Activated CD4-positive, alpha-beta memory T cell treated with anti-CD3 and anti-CD28 coated beads for 36 hours (primary cell): ENCODE data around the gene POGZ. TPM values are rescaled to one million over a fixed set of nuclear protein-coding genes. Genes with fewer than 3 reads are reported as not detected.

Experiments used
- CTCF ChIA-PET: fragments of 350-600 bp; sonication (Branson Sonifier 250); formaldehyde crosslinking; loops from one replicate; lab custom pipeline; 2021; ENCODE audit warnings: antibody characterized with exemption, inconsistent platforms; lab: Charles Lee
- POLR2A ChIA-PET: fragments of 350-600 bp; sonication (Branson Sonifier 250); formaldehyde crosslinking; loops from one replicate; lab custom pipeline; 2021; ENCODE audit warnings: antibody characterized with exemption; lab: Charles Lee
- DNase-seq: peaks from one replicate; pipeline ENCODE4 v3.0.0-alpha.2; 2020
- H3K27ac Mint-ChIP-seq: one replicate; pipeline ENCODE4 v1.8.0; 2021; ENCODE audit warnings: mixed read lengths
- H3K27me3 Mint-ChIP-seq: one replicate; pipeline ENCODE4 v1.8.0; 2021; ENCODE audit warnings: mixed read lengths
- H3K36me3 Mint-ChIP-seq: one replicate; pipeline ENCODE4 v1.8.0; 2021; ENCODE audit warnings: mixed read lengths
- H3K4me1 Mint-ChIP-seq: one replicate; pipeline ENCODE4 v1.8.0; 2021; ENCODE audit warnings: low read depth, mixed read lengths
- H3K4me3 Mint-ChIP-seq: one replicate; pipeline ENCODE4 v1.8.0; 2021; ENCODE audit warnings: mild to moderate bottlenecking, mixed read lengths
- H3K9me3 Mint-ChIP-seq: one replicate; pipeline ENCODE4 v1.8.0; 2021; ENCODE audit warnings: mixed read lengths
- intact Hi-C: fragments of 100-400 bp; cut with micrococcal nuclease; formaldehyde crosslinking; loops from one replicate; pipeline ENCODE4 v1.15.1; 2023
- total RNA-seq, 2 experiments: library from RNA; stranded (reverse); gene quantifications; one replicate each; pipeline ENCODE4 v1.2.3, GENCODE V29; 2021

Gene POGZ
- total RNA-seq, 2 experiments from 2014 or later, result 73.7 to 76.3 TPM

DNA sequence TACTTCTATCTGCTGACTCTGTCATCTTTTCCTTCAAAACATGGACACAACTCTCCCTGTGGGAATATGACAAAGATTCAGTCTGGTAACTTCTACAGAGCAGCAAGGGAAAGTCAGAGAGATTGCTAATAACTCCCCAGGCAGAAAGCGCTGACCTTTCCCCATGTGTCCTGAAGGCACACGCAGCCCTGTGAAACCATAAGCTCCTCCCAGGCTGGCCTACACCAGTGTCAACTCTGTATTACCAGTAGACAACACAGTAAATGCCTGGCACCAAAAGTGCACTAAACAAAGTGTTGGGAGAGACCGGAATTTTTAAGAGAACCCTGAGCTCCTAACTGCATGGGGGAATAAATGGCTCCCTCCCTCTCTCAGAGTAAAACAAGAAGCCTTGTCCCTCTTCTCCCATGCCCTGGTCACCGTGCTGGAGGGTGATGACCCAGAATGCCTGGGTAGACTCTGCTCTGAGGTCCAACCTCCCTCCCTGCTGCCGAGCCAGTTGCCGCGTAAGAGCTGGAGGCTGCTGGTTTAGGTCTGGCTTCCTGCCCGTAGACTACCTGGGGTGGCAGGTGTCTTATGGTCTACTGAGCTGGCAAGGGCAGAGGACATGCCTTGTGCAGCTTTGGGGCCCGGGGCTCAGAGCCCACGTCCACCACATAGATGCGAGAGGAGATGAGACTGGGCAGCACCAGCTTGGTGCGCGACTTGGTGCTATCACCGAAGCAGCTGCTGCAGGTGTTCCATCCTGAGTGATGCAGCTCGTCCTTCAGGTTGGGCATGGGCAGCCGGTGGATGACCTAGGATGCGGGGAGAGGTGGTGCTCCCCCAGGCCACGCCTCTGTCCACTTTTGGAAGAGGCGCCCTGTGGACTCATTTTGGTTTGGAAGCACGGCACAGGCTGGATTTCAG lies 90.6 kb downstream of the POGZ start:
- CTCF ChIA-PET, result interaction anchor here (1.0 to 2.0 kb wide), 2 partner anchors 28 kb away, joined by 3 to 4 read pairs; no protein-coding TSS in a partner anchor
- DNase-seq, result no peak
- Mint-ChIP-seq H3K9me3 (no peaks in the 10 kb centered on the region), H3K27ac (no peak overlapping the region), H3K36me3 (no peaks in the 10 kb centered on the region), H3K4me1 (no peaks in the 10 kb centered on the region), H3K27me3 (no peaks in the 10 kb centered on the region), H3K4me3 (no peak overlapping the region)
- POLR2A ChIA-PET, result interaction anchor here (0.8 kb wide), 1 partner anchor 28 kb away, joined by 5 read pairs; no protein-coding TSS in a partner anchor
- intact Hi-C loops, result no loop called here

- POLR2A ChIA-PET, result no interaction called here
- H3K27me3 Mint-ChIP-seq, result no peaks in the 10 kb centered on the region
- no peak overlapping the region for H3K27ac Mint-ChIP-seq
- H3K36me3 Mint-ChIP-seq, result peaks cover under 1% of the 10 kb centered on the region
- peaks cover 6% of the 10 kb centered on the region for H3K9me3 Mint-ChIP-seq
- no peak overlapping the region for H3K4me3 Mint-ChIP-seq
- no peaks in the 10 kb centered on the region for H3K4me1 Mint-ChIP-seq
- no peak for DNase-seq
- CTCF ChIA-PET, result interaction anchor here (2.0 kb wide), 1 partner anchor 28 kb away, joined by 4 read pairs; no protein-coding TSS in a partner anchor
- intact Hi-C loops, result no loop called here
Observed at GRCh38 chr1:151367658-151368392, 91.5 kb downstream of the POGZ start.

GRCh38 chr1:151364996-151365395 lies 94.3 kb downstream of the POGZ start:
- no peak for DNase-seq
- ChIA-PET POLR2A (no interaction called here), CTCF (interaction anchor here (0.6 kb wide), 1 partner anchor 191 kb away, joined by 3 read pairs; no protein-coding TSS in a partner anchor)
- Mint-ChIP-seq H3K27ac (no peak overlapping the region), H3K9me3 (peaks cover 17% of the 10 kb centered on the region), H3K27me3 (no peaks in the 10 kb centered on the region), H3K4me1 (no peaks in the 10 kb centered on the region), H3K36me3 (peaks cover 7% of the 10 kb centered on the region), H3K4me3 (no peak overlapping the region)
- intact Hi-C loops, result no loop called here

DNA sequence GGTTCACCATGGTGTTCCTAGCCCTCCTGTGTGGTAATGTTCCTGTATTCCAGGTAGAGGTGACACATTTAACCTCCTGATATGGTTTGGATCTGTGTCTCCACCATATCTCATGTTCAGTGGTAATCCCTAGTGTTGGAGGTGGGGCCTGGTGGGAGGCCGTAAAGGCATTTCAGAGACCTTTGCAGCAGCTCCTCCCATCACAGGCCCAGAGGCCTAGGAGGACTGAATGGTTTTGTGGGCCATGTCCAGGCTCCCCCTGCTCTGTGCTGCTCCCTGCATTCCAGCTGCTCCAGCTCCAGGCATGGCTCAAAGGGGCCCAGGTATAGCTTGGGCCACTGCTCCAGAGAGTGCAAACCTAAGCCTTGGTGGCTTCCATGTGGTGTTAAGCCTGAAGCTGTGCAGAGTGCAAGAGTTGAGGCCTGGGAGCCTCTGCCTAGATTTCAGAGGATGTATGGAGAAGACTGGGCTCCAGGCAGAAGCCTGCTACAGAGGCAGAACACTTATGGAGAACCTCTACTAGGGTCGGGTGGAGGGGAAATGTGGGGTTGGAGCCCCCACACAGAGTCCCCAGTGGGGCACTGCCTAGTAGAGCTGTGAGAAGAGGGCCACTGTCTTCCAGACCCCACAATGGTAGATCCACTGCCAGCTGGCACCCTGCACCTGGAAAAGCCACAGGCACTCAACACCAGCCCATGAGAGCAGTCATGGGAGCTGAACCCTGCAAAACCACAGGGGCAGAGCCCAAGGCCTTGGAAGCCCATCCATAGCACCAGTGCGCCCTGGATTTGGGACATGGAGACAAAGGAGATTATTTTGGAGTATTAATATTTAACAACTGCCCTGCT lies 96.8 kb downstream of the POGZ start:
- H3K36me3 Mint-ChIP-seq, result peaks cover 7% of the 10 kb centered on the region
- H3K27ac Mint-ChIP-seq, result no peak overlapping the region
- no peak for DNase-seq
- H3K4me3 Mint-ChIP-seq, result no peak overlapping the region
- ChIA-PET CTCF (no interaction called here), POLR2A (no interaction called here)
- intact Hi-C loops, result no loop called here
- H3K27me3 Mint-ChIP-seq, result no peaks in the 10 kb centered on the region
- H3K4me1 Mint-ChIP-seq, result no peaks in the 10 kb centered on the region
- H3K9me3 Mint-ChIP-seq, result peaks cover 17% of the 10 kb centered on the region

DNA sequence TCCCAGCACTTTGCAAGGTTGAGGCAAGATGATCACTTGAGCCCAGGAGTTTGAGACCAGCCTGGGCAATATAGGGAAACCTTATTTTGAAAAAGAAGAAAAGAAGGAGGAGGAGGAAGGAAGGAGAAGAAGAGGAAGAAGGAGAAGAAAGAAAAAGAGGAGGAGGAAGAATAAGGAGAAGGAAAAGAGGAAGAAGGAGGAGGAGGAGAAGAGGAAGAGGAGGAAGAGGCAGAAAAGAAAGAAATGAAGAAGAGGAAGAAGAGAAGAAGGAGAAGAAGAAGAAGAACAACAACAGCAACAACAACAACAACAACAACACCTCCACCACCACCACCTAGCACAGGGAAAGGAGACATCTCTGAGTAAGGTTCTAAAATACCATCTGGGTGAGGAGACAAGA lies 97.4 kb downstream of the POGZ start:
- Mint-ChIP-seq H3K27ac (no peak overlapping the region), H3K4me1 (no peaks in the 10 kb centered on the region), H3K36me3 (peaks cover 7% of the 10 kb centered on the region), H3K4me3 (no peak overlapping the region), H3K9me3 (peaks cover 17% of the 10 kb centered on the region), H3K27me3 (no peaks in the 10 kb centered on the region)
- CTCF ChIA-PET, result no interaction called here
- POLR2A ChIA-PET, result no interaction called here
- DNase-seq, result no peak
- intact Hi-C loops, result no loop called here

DNA sequence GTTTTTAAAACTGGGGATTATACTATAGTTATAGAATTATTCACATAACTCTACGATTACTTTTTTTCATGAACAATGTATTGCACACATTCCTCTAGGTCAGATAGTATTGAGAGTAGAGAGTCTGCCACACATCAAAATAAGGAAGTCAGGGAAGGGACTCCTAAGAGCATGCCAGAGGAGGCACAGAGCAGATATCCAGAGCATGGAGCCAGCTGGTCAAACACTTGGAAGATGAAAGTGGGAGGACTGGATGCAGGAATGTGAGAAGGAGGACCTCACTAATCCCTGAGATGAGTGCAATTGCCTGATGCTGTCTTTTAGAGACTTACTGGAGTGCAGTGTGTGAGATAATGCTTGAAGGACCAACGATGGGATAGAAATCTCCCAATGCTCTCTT lies 102.6 kb downstream of the POGZ start:
- Mint-ChIP-seq H3K36me3 (no peaks in the 10 kb centered on the region), H3K4me3 (no peak overlapping the region), H3K27me3 (no peaks in the 10 kb centered on the region), H3K4me1 (no peaks in the 10 kb centered on the region), H3K9me3 (peaks cover under 1% of the 10 kb centered on the region), H3K27ac (no peak overlapping the region)
- CTCF ChIA-PET, result interaction anchor here (1.4 kb wide), 1 partner anchor 16 kb away, joined by 4 read pairs; no protein-coding TSS in a partner anchor
- POLR2A ChIA-PET, result no interaction called here
- intact Hi-C loops, result no loop called here
- DNase-seq, result no peak

Other genes with a start within 250 kb of the POGZ start
- gene PSMD4, start 204.8 kb downstream of the POGZ start, total RNA-seq, result 100 to 1,000 TPM; 212 to 227 TPM
- gene ZNF687, start 177.2 kb downstream of the POGZ start, total RNA-seq, result 10 to 100 TPM; 27.1 to 27.2 TPM
- gene PI4KB, start 132.1 kb downstream of the POGZ start, total RNA-seq, result 10 to 100 TPM; 54.7 to 62.9 TPM
- gene RFX5, start 112.2 kb downstream of the POGZ start, total RNA-seq, result 10 to 100 TPM; 64.7 to 68.7 TPM
- gene SELENBP1, start 86.8 kb downstream of the POGZ start, total RNA-seq, result not detected
- gene PSMB4, start 59.9 kb downstream of the POGZ start, total RNA-seq, result 100 to 1,000 TPM; 352 to 355 TPM
- gene CGN, start 51.9 kb upstream of the POGZ start, total RNA-seq, result 1 to 10 TPM; 1.3 to 1.4 TPM
- 1 to 10 TPM; 3.0 to 4.1 TPM for gene TUFT1, start 80.8 kb upstream of the POGZ start, total RNA-seq
- gene SNX27, start 152.6 kb upstream of the POGZ start, total RNA-seq, result 10 to 100 TPM; 27.1 to 30.7 TPM